ENCODE data around the gene ADH7. TPM values are rescaled to one million over a fixed set of nuclear protein-coding genes. Genes with fewer than 3 reads are reported as not detected.

The ADH7 gene
- total and polyA plus RNA-seq, 2 of the 4 experiments (the other 2 are of a cell fraction): not detected

- no peak overlapping the region for H3K18ac ChIP-seq (ENCODE audit: low read depth, low read length)
- ChIA-PET POLR2A (ENCODE audit: unreplicated experiment) (no interaction called here), CTCF (no interaction called here)
- WGBS, 2 experiments (ENCODE audit: extremely low coverage in 2 of 2, insufficient read length in 1 of 2): no CpG with 5 or more reads among the region's 2 CpGs
- no peaks in the 10 kb centered on the region for H3K4me1 ChIP-seq (ENCODE audit: control insufficient read depth, insufficient read depth, low read length)
- no peak overlapping the region for H4K5ac ChIP-seq (ENCODE audit: low read depth, low read length)
- no peak overlapping the region for H3K4me3 ChIP-seq (ENCODE audit: insufficient read depth, low read depth, low read length)
- no peak overlapping the region for H3K56ac ChIP-seq (ENCODE audit: extremely low read depth, insufficient read depth, low read length)
- H3K23ac ChIP-seq (ENCODE audit: low read depth, low read length): no peak overlapping the region
- in situ Hi-C loops (cut with MboI; ENCODE audit: low sequenced_read_pairs): no loop called here
- no peak overlapping the region for H3K4me2 ChIP-seq (ENCODE audit: low read depth, low read length)
- no peak overlapping the region for H4K8ac ChIP-seq (ENCODE audit: low read depth in 2 of 2, low read length in 2 of 2)
- H2BK15ac ChIP-seq (ENCODE audit: low read depth, low read length): no peak overlapping the region
- H2BK20ac ChIP-seq (ENCODE audit: low read depth, low read length): no peak overlapping the region
- H3K9me3 ChIP-seq (ENCODE audit: control insufficient read depth, insufficient read depth, low read length): no peaks in the 10 kb centered on the region
- dilution Hi-C loops (cut with HindIII; ENCODE audit: low sequenced_read_pairs, unreplicated experiment): no loop called here
- no peaks in the 10 kb centered on the region for H3K79me1 ChIP-seq (ENCODE audit: low read depth in 1 of 2, low read length in 2 of 2)
- H4K20me1 ChIP-seq (ENCODE audit: insufficient read depth, low read length): no peaks in the 10 kb centered on the region
- H3K4ac ChIP-seq (ENCODE audit: low read depth, low read length): no peak overlapping the region
- no peak overlapping the region for H4K91ac ChIP-seq (ENCODE audit: insufficient read depth, low read depth, low read length)
- no peak overlapping the region for H3K27ac ChIP-seq (ENCODE audit: insufficient read depth, low read length)
- no peak overlapping the region for H3K14ac ChIP-seq (replicated peaks; ENCODE audit: low read depth, low read length)
- H2BK120ac ChIP-seq (ENCODE audit: low read depth, low read length): no peak overlapping the region
- H3K36me3 ChIP-seq (ENCODE audit: control insufficient read depth, insufficient read depth, low read length): no peaks in the 10 kb centered on the region
- no peak overlapping the region for H3K9ac ChIP-seq (ENCODE audit: low read depth, low read length)
- no TSS peak for BruUV-seq (replicated peaks)
- H3K9me1 ChIP-seq (ENCODE audit: insufficient read depth, low read length): no peaks in the 10 kb centered on the region
- no peak for DNase-seq
- intact Hi-C loops (cut with micrococcal nuclease): no loop called here
- TF ChIP-seq MAZ (IDR thresholded peaks at IDR 0.05; ENCODE audit: borderline replicate concordance, low read depth, low read length): no peak
- no peak for TF ChIP-seq ELK1 (IDR thresholded peaks at IDR 0.05; ENCODE audit: borderline replicate concordance, low read depth, low read length)
- TF ChIP-seq POLR2A (IDR thresholded peaks at IDR 0.05; ENCODE audit: low read depth, low read length): no peak
- TF ChIP-seq CEBPB (IDR thresholded peaks at IDR 0.05; ENCODE audit: low read depth, low read length): no peak
- TF ChIP-seq MXI1 (IDR thresholded peaks at IDR 0.05; ENCODE audit: borderline replicate concordance, low read depth, low read length): no peak
- TF ChIP-seq RFX5 (IDR thresholded peaks at IDR 0.05; ENCODE audit: low read depth, low read length): no peak
- H2AFZ ChIP-seq (replicated peaks; ENCODE audit: low read length, poor library complexity): no peak overlapping the region
- no peak overlapping the region for H2BK5ac ChIP-seq (ENCODE audit: low read depth, low read length, poor library complexity, severe bottlenecking)
- H2AK5ac ChIP-seq (ENCODE audit: low read depth, low read length): no peak overlapping the region
- no peak overlapping the region for H2AK9ac ChIP-seq (replicated peaks; ENCODE audit: low read depth, low read length, poor library complexity)
- peaks cover 2% of the 10 kb centered on the region for H3K27me3 ChIP-seq (ENCODE audit: control insufficient read depth, insufficient read depth, low read length)
- ATAC-seq (ENCODE audit: low read depth): no peak
Observed at GRCh38 chr4:99436462-99436861, 1.3 kb upstream of the ADH7 start.
